Measurements from ENCODE around the gene SELENOV.

DNA sequence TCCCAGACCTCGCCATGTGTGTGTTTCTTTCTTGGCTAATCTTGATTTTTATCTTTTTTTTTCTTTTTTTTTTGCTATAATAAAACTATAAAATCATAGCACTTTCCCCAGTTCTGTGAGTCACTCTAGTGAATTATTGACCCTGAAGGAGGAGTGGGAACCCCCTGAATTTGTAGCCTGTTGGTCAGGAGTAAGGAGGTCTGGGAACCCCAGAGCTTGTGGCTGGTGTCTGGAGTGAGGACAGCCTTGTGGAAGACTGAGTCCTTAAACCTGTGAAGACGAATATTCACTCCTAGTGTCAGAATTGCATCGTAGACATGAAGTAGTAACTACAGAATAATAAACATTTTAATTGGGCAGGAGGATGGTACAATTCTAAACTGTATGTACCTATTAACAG is 10.3 kb downstream of the SELENOV start:
- TF ChIP-seq, protein P1, sequence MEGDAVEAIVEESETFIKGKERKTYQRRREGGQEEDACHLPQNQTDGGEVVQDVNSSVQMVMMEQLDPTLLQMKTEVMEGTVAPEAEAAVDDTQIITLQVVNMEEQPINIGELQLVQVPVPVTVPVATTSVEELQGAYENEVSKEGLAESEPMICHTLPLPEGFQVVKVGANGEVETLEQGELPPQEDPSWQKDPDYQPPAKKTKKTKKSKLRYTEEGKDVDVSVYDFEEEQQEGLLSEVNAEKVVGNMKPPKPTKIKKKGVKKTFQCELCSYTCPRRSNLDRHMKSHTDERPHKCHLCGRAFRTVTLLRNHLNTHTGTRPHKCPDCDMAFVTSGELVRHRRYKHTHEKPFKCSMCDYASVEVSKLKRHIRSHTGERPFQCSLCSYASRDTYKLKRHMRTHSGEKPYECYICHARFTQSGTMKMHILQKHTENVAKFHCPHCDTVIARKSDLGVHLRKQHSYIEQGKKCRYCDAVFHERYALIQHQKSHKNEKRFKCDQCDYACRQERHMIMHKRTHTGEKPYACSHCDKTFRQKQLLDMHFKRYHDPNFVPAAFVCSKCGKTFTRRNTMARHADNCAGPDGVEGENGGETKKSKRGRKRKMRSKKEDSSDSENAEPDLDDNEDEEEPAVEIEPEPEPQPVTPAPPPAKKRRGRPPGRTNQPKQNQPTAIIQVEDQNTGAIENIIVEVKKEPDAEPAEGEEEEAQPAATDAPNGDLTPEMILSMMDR (IDR thresholded peaks at IDR 0.05), result no peak
- no peak for TF ChIP-seq POLR2AphosphoS5 (IDR thresholded peaks at IDR 0.05)
- TF ChIP-seq POLR2A (IDR thresholded peaks at IDR 0.05), result no peak

Data from breast epithelium (tissue), 3 donors.